GF-D8 (cell line): ENCODE data around the gene FSTL5.

ENCODE experiments used
- DNase-seq: peaks from one replicate; lab custom pipeline; 2025; lab: John Stamatoyannopoulos, UW

Gene FSTL5

DNA sequence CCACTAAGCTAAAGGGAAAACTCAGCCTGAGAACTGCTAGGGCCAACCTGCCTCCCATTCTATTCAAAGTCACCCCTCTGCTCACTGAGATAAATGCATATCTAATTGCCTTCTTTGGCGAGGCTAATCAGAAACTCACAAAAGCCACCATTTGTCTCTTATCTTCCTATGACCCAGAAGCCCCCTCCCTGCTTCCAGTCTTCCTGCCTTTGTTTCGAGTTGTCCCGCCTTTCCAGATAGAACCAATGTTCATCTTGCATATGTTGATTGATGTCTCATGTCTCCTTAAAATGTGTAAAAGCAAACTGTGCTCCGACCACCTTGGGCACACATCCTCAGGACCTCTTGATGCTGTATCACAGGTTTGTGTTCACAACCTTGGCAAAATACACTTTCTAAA is 459.8 kb downstream of the FSTL5 start:
- no peak for DNase-seq

DNA sequence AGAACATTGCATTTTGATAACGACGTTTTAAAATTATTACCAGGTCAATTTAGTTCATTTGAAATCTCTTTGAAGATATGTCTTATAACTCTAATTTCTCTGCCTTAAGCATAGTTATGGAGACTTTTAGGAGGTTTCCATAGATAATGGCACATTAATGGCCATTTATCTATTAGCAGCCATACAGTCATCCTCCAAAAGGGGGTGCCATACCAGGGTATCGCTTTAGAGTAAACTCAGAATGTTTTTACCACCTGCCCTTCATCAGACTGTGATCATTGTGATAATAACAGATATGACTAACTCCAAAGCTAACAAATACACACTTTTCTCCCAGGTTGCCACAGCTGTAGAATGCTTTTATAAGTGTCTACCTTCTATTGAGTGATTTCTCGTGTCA is 461.5 kb downstream of the FSTL5 start:
- DNase-seq = no peak

DNA sequence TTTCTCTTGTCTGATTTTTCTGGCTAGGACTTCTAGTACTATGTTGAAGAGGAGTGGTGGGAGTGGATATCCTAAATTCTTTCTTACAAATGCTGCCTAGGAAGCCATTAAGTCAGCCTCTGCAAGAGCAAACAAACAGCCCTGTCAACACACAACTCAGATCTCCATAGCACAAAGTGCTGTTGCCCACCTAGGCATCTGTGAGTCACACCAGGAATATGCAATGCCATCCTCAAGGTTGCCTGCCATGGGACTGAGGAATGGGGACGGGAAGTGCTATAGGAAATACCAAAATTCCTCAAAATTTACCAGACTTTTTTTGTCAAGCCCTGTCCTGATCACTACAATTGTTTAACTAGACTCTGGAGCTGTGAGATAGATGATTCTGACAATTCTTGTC is 466.9 kb downstream of the FSTL5 start:
- no peak for DNase-seq

DNA sequence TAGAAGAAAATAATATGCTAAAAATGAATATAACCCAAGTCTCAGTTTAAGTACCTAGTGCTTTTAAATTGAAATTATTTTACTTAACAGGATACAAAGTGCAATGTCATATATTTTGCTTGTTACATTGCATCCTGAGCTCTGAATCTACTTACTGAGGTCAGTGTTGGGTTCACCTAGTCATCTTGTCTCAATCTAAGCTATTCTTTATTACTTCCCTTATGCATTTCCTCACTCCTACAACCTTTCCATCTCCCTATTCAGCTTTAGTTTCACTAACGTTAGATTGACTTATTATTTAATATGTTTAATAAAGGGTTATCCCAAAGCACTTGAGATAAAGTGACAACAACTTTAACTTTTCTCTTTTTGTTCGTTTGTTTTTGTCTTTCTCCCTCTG is 483.7 kb downstream of the FSTL5 start:
- no peak for DNase-seq

DNA sequence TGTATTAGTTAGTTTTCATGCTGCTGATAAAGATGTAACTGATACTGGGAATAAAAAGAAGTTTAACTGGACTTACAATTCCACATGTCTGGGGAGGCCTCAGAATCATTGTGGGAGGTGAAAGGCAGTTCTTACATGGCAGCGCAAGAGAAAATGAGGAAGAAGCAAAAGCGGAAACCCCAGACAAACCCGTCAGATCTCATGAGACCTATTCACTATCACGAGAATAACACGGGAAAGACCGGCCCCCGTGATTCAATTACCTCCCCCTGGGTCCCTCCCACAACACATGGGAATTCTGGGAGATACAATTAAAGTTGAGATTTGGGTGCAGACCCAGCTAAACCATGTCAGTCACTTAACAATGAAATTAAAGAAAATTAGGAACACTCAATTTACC is 499.1 kb downstream of the FSTL5 start:
- no peak for DNase-seq

DNA sequence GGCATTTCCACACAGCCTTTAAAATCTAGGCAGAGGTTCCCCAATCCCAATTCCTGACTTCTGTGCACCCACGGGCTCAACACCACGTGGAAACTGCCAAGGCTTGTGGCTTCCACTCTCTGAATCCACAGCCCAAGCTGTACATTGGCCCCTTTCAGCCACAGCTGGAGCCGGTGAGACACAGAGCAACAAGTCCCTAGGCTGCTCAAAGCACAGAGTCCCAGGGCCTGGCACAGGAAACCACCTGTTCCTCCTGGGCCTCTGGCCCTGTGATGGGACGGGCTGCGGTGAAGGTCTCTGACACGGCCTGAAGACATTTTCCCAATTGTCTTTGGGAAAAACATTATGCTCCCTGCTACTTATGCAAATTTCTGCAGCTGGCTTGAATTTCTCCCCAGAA is 500.0 kb downstream of the FSTL5 start:
- DNase-seq = no peak

DNA sequence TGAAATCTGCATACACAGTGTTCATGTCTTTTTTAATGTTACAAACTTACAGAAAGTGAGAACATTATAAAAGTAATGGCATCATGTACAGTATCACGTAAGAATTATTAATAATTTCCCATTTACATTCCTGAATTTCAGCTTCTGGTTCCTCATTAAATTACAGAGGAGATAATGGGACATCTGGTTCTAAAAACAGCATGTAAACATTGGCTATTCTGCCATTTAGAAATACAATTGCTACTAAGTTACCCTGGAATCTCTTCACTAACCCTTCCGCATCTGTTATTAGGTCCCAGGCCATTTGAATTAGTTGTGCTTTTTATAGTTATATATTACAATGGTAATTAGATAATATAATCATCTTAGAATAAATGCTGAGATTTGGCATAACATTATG is 505.1 kb downstream of the FSTL5 start:
- DNase-seq = no peak

DNA sequence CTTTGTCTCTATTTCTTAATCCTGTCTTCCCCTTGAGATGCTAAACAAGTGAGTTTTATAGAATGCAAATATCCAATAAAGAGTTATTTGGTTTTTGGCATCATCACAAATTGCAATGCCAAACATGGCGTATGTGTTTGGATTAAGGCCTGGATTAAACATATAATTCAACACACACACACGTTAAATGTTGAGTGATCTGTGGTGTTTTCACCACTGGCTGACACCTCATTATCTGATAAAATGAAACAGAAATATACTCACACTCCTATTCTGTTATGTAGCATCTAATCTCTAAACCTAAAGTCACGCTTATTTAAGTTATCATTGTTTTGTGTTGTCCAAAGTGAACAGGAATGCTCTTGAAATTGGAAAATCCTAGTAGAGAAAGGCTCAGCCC is 506.2 kb downstream of the FSTL5 start:
- DNase-seq = no peak

DNA sequence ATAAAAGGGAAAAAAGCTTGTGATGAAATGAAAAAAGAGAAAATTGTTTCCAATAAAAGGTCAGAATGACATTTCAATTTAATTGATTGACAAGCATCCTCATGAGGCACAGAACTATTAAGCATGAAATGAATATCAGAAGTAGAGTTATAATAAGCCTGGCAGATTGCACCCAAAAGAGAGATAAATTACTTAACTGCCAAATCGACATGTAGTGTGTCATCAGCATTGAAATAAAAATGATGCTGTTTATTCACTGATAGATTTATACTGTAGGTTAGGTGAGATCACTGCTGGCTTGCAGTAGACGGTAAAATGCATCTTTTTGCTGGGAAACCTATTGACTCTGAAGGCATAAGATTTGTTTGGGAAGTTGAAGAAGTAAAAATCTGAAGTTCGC is 507.2 kb downstream of the FSTL5 start:
- no peak for DNase-seq

DNA sequence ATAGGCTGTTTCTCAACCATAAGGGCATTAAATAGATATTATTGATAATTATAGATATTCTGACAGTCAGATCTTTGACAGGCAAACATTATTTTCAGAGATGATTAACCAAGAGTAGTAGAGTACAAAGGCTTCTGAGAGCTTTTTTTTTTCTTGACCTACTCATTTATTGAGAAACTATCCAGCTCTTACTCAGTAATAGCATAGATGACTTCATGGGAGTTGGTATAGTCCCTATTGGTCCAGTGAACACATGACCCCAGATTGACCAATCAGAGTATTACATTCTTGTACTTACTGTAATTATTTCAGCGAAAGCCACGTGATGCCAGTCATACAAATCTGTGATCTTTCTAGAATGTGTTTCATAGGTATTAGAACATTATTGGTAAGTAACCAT is 508.7 kb downstream of the FSTL5 start:
- DNase-seq = no peak

DNA sequence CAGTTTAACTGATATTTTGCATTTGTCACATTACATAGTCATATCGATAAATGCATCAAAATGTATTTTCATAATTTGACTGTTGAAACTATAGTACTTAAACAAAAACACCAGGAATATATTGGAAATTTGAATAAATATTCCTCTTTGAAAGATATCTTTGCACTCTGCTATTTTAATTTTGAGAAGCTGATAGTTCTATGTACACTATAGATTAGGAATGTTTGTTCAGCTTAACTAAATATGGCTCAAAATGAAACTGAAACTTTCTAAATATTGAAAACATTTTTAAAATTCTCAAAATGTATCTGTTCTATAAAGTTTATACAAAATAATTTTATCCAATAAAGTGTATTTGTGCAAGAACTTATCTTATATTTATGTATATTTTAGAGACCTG is 510.1 kb downstream of the FSTL5 start:
- DNase-seq = no peak

DNA sequence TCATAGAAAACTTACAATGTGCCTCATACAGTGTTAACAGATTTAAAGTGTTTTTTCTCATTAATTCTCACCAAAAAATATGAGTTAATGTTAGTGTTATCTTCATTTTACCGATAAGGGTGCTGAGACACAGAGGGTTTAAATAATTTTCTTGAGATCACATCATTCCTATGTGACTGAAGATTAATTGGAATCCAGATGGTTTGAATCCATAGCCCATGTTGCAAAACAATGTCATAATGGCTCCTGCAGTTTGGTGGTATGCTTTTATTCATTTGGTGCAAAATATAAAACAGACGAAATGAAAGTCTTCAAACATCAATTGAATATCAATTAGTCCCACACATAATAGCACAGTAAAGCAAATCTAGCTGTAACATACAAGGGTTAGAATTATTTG is 512.2 kb downstream of the FSTL5 start:
- DNase-seq = no peak

DNA sequence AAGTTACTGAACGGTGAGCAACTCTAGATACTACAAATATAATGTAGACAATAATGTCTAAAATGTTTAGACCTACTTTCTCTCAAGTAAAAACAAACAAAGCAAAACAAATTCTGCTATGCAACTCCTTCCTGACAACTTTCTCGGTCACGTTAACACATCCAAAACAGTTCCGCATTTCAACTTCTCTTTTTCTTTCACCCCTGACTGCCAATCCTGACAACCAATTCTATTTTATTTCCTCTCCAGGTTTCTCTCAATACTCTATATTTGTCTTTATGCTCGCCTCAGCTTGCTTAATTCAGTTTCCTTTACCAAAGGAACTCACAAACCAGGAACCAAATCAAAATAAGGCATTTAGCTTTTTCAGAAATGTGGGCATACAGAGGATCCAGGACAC is 513.0 kb downstream of the FSTL5 start:
- DNase-seq = peak; percentile 32

DNA sequence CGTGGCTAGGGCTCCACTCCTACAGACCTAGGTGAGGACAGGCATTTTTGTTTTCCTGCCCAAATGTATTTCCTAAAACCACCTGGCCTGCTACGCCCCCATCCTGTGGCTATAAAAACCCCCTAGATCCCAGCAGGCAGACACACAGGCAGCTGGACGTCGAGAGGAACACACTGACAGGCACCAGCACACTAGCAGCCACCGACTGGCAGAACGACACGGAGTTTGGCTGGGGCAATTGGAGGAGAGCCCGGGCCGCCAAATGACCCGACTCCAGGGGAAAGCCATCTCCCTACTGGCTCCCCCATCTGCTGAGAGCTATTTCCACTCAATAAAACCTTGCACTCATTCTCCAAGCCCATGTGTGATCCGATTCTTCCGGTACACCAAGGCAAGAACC is 516.0 kb downstream of the FSTL5 start:
- no peak for DNase-seq

DNA sequence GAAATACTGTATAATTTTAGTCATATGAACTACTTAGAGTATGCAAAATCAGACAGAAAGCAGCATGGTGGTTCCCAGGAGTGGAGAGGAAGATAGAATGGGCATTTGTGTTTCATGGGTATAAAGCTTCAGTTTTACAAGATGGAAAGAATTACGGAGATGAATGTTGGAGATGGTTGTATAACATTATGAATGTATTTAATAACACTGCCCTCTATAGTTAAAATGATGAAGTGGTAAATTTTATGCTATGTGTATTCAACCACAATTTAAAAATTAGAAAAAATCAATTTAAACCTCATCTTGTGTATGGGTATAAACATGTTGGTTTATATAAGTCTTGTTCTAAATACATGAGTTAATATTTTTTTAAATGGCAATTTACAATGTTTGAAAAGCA is 521.1 kb downstream of the FSTL5 start:
- no peak for DNase-seq

DNA sequence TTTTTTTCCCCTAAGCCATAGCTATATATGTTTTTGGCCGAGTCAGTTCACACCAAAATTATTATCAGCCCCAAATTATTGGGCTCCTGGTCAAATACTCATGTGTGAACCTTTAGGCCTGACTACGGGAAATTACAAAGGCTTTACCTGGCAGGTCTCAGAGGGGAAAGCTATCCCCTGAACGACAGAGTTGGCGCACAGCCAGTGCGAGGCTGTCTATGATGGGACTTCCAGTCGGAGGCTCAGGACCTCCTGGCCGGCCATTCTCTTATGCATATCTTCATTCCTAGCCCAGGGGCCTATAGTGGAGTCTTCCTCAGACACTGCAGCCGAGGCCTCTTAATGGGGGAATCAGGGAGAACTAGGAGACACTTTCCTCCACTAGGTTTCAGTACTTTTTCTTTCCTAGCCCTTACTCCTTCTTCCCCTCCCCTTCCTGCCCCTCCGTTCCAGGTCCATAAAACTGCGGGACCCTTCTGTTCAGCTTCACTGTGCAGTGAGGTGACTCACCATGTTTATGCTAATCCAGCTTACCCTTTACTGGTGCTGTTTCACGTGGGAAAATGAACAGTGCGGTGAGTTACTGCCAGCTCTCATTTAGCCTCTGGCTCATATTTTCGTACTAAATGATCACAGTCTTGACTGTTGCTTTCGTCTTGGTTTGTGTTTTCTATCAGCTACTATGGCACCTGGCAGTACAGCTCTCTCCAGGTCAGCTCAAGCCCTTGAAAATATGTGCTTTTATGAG is 533.9 kb downstream of the FSTL5 start:
- DNase-seq = no peak

DNA sequence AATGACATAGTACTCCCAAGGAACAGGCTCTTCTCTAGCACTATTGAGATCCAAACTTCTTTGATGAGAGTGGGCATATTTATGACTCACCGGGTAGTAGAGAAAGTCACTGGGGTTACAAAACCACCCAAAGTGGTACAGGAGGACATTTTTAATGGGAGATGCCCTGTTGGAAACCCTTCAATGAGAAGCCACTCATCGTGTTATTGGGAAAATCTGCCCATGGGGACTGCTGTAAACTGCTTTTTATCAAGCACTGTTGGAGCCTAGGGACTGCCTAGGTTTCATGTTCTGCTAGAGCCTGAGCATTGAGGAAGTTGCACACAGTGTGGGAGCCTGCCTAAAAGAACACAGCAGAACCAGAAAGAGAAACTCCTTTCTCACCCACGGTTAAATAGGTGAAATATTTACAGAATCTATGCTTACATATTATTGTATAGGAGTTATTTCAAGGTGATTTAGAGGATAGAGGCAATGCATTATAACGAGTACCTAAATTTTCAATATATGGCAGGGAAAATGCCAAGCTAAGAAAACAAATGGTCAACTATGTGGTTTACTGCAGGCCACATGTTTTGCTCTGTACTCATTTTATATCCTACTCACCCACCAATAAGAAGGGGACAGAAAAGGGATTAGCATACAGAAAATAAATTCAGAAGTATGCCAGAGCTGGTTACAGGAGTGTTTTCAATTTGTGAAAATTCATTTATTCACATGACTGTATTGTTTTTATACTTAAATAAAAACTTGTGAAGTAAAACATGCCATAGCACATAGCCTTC is 559.1 kb downstream of the FSTL5 start:
- no peak for DNase-seq

DNA sequence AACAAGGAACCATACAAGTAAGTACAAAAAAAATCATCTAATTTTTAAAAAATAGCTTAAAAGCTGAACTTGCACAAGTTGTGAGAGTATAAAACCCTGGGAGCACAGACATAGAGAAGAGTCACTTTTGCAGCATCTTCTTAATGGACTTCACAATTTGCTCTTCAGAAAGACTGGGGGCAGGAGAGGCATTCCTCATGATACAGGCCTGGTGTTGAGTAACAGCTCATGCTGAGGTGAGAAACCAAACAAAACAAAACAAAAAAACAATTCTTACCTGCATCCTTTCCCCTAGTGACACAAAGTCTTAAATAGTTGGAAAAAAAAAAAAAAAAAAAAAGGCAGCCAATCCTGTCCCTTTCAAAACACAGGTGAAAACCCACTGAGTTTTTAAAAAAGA is 562.8 kb downstream of the FSTL5 start:
- DNase-seq = no peak

DNA sequence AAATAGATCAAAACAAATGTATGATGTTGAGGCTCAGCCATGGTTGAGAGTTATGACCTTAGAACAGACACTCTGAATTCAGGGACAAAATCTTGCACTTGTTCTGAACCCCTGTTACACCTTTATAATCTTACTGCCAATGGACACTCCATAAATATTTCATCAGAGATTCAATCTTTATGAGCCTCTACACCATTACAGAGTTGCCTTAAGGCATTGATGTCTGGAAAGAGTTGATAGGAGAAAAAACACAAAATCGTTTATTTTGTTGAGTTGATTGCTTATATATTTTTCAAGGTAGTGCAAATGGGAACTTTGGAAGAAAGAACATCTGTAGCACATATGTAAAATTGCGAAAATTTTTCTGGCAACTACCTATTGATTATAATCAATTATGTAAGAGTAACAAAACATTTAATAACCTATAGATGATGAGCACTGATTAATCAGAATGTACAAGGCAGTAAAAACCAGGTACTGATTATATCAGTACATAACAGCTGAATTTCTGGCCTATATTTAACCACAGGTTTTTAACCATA is 568.5 kb downstream of the FSTL5 start:
- DNase-seq = no peak

DNA sequence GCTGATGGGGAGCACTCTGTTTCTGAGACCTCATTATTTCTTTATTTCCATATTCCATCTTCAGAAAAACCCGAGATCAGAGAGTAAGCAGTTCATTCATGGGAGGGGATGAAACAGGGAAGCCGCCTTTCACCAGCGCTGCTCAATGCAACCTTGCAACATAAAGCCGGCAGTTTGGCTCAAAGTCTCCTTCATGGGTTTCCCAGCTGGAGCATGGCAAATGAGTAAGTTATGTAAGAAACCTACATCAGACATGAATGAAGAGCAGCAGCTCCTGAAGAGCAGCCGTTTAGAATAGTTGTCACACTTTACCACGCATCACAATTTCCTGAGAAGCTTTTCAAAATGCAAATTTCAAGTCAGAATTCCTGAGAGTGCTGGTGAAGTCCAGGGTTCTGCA is 578.8 kb downstream of the FSTL5 start:
- DNase-seq = no peak

DNA sequence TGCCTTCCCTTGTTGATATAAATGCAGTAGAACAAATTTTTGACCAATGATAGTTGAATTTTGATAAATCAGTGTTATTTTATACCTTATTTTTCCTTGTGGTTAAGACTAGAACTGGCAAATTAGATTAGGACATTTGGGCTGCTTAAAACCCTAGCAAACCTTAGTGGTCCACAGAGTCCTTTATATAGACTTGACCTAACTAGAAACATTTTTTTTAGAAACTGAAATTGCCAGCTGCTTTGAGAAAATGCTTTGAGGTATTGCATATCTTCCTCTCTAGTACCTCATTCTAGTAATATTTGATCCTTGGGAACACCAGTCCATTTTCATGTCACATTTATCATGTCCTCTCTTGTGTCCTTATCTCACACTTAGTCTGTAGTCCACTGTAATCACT is 580.3 kb downstream of the FSTL5 start:
- no peak for DNase-seq

DNA sequence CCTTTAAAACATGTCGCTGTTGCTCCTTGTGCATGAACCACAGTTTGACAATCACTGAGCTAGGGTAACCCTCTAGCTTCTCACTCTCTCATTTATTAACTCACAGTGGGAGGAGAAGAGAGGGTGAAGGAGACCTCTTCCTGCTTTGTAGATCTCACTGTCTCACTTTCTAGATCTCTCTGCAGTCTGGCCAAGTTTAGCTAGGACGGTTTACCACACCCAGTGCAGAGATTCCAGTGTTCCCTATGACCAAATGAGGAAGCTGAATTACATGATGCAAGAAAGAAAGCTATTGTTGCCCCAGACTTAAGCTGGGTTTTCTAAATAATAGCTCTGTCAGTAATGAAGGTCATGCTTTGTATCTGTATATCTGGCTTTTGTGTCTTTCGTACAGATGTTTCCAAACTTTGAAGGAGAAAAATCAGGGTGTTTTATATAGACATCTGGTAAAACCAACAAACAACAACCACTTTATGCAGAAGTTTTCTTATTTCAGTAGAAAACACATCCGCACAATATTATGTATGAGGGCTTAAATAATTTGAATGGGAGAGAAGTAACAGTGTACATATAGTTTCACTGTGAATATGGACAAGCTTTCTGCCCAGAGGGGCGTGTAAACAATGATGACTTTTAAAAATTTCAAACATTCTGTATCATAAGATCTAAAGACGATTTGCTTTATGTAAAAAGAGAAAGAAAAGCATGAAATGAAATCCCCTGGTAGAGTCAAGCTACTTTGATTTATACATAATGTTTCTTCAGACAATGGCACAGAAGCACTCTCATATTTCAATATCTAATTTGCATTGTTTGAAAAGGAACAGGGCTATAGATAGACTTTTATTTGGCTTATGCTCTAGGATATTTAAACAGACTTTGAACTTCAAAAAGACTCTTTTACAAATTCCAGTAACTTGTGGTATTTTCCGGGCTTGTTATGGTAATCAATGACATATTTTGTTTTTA is 582.3 kb downstream of the FSTL5 start:
- DNase-seq = no peak
